HEK293T (cell line): ENCODE measurements around the gene PEX14.

Experiments
- CTCF ChIA-PET: fragments of 350-600 bp; formaldehyde crosslinking; extraction: SDS; loops from one replicate; lab custom pipeline; 2021; ENCODE audit warnings: antibody characterized with exemption, inconsistent platforms; lab: Yijun Ruan, JAX
- POLR2A ChIA-PET: fragments of 350-600 bp; formaldehyde crosslinking; extraction: SDS; loops from one replicate; lab custom pipeline; 2020; ENCODE audit warnings: antibody characterized with exemption, inconsistent platforms; lab: Yijun Ruan, JAX
- DNase-seq: peaks from one replicate; pipeline ENCODE4 v3.0.0; 2012; ENCODE audit warnings: mixed read lengths; ENCODE audit errors: extremely low spot score
- ARNT ChIP-seq: fragments of 450-650 bp; IDR thresholded peaks from 2 replicates; pipeline ENCODE4 v1.6.1; 2017; ENCODE audit warnings: mild to moderate bottlenecking
- BHLHE40 ChIP-seq: fragments of 450-650 bp; IDR thresholded peaks from 2 replicates; pipeline ENCODE4 v1.6.1; 2016; ENCODE audit warnings: mild to moderate bottlenecking, moderate library complexity, borderline replicate concordance
- CTBP1 ChIP-seq: fragments of 450-650 bp; IDR thresholded peaks from 2 replicates; pipeline ENCODE4 v1.6.1; 2016; ENCODE audit warnings: borderline replicate concordance
- ELF4 ChIP-seq: fragments of 450-650 bp; IDR thresholded peaks from 2 replicates; pipeline ENCODE4 v1.6.1; 2017; ENCODE audit warnings: antibody characterized with exemption
- FOXA1 ChIP-seq: fragments of 450-650 bp; IDR thresholded peaks from 2 replicates; pipeline ENCODE4 v1.6.1; 2016; ENCODE audit warnings: mild to moderate bottlenecking
- FOXK2 ChIP-seq: fragments of 450-650 bp; IDR thresholded peaks from 2 replicates; pipeline ENCODE4 v1.6.1; 2016; ENCODE audit warnings: mild to moderate bottlenecking
- FOXM1 ChIP-seq: fragments of 450-650 bp; IDR thresholded peaks from 2 replicates; pipeline ENCODE4 v1.6.1; 2017; ENCODE audit warnings: mild to moderate bottlenecking, borderline replicate concordance
- HDGF ChIP-seq: fragments of 450-650 bp; IDR thresholded peaks from 2 replicates; pipeline ENCODE4 v1.6.1; 2017; ENCODE audit warnings: antibody characterized with exemption, borderline replicate concordance
- L3MBTL2 ChIP-seq: fragments of 450-650 bp; conservative IDR thresholded peaks from 2 replicates; pipeline ENCODE4 v1.6.1; 2016; ENCODE audit warnings: mild to moderate bottlenecking
- LEF1 ChIP-seq: fragments of 450-650 bp; IDR thresholded peaks from 2 replicates; pipeline ENCODE4 v1.6.1; 2017; ENCODE audit warnings: mild to moderate bottlenecking, borderline replicate concordance
- NFRKB ChIP-seq: fragments of 450-650 bp; IDR thresholded peaks from 2 replicates; pipeline ENCODE4 v1.6.1; 2016; ENCODE audit warnings: mild to moderate bottlenecking, moderate library complexity
- PKNOX1 ChIP-seq: fragments of 450-650 bp; IDR thresholded peaks from 2 replicates; pipeline ENCODE4 v1.6.1; 2016
- SP1 ChIP-seq: fragments of 450-650 bp; IDR thresholded peaks from 2 replicates; pipeline ENCODE4 v1.6.1; 2017
- SUZ12 ChIP-seq: fragments of 450-650 bp; IDR thresholded peaks from 2 replicates; pipeline ENCODE4 v1.6.1; 2016; ENCODE audit warnings: mild to moderate bottlenecking
- TARDBP ChIP-seq: fragments of 450-650 bp; IDR thresholded peaks from 2 replicates; pipeline ENCODE4 v1.6.1; 2016
- ZNF384 ChIP-seq: fragments of 450-650 bp; IDR thresholded peaks from 2 replicates; pipeline ENCODE4 v1.6.1; 2016

The PEX14 gene

GRCh38 chr1:10639011-10639774, 164.4 kb downstream of the PEX14 start:
- CTCF ChIA-PET = no interaction called here
- DNase-seq = no peak
- no peak for TF ChIP-seq FOXM1
- no peak for TF ChIP-seq SP1
- no peak for TF ChIP-seq PKNOX1
- TF ChIP-seq TARDBP = no peak
- no peak for TF ChIP-seq FOXA1
- no peak for TF ChIP-seq L3MBTL2
- TF ChIP-seq ZNF384 = no peak
- no peak for TF ChIP-seq LEF1
- no peak for TF ChIP-seq SUZ12
- TF ChIP-seq NFRKB = no peak
- no peak for TF ChIP-seq BHLHE40
- no peak for TF ChIP-seq CTBP1
- TF ChIP-seq HDGF = no peak
- no peak for TF ChIP-seq ARNT
- TF ChIP-seq FOXK2 = no peak
- no peak for TF ChIP-seq ELF4
- POLR2A ChIA-PET = no interaction called here

DNA sequence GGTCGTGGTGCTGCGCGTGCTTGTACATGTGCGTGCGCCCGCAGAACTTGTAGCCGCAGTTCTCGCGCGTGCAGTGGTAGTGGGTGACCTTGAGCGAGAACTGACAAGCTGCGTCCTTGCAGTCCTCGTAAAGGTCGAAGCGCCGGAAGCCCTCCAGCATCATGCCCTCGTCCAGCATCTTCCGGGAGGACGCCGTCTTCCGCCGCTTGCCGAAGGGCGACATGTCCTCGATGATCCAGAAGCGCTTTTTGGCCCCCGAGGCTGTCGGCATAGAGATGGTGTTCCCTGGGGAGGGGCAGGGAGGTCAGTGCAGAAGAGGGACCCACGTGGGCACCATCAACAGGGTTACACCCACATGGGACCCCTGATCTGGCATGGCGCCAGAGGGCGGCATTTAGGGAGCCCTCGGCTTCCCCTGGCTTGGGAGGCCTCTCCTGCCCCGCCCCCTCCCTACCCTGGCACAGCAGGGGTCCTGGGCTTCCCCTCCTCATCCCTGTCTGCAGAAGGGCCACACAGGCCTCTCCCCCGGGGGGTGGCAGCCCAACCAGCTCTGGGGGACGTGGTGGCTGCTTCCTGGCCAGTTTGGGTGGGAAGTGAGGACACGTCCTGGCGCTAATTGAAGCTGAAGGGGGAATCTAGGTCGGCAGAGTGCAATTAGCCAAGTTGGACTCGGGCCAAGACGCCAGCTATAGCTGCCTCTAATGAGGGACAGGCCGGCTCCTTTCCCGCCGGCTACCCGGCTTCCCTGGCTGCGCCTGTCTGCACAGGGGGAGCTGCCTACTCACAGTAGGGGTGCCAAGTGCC, 165.2 kb downstream of the PEX14 start:
- TF ChIP-seq L3MBTL2 (no peak), NFRKB (no peak), FOXM1 (no peak), LEF1 (no peak), FOXK2 (no peak), ZNF384 (no peak), CTBP1 (no peak), TARDBP (no peak)
- ChIA-PET POLR2A (no interaction called here), CTCF (interaction anchor here (0.6 kb wide), 1 partner anchor 78 kb away, joined by 3 read pairs; no protein-coding TSS in a partner anchor)
- peak; percentile 35 for DNase-seq

- no peak for DNase-seq
- TF ChIP-seq ELF4 (no peak), ZNF384 (no peak), HDGF (no peak), PKNOX1 (no peak)
- ChIA-PET POLR2A (no interaction called here), CTCF (no interaction called here)
Measured at GRCh38 chr1:10640843-10641553, 166.2 kb downstream of the PEX14 start.

GRCh38 chr1:10641976-10642375, 167.2 kb downstream of the PEX14 start:
- ChIA-PET POLR2A (no interaction called here), CTCF (no interaction called here)
- no peak for DNase-seq
- TF ChIP-seq ZNF384 = no peak
- TF ChIP-seq SP1 = no peak
- TF ChIP-seq ARNT = no peak
- no peak for TF ChIP-seq CTBP1
- TF ChIP-seq NFRKB = no peak
- no peak for TF ChIP-seq FOXA1
- no peak for TF ChIP-seq BHLHE40
- TF ChIP-seq SUZ12 = no peak
- no peak for TF ChIP-seq FOXK2
- TF ChIP-seq TARDBP = no peak
- TF ChIP-seq L3MBTL2 = no peak
- no peak for TF ChIP-seq PKNOX1
- no peak for TF ChIP-seq HDGF

DNA sequence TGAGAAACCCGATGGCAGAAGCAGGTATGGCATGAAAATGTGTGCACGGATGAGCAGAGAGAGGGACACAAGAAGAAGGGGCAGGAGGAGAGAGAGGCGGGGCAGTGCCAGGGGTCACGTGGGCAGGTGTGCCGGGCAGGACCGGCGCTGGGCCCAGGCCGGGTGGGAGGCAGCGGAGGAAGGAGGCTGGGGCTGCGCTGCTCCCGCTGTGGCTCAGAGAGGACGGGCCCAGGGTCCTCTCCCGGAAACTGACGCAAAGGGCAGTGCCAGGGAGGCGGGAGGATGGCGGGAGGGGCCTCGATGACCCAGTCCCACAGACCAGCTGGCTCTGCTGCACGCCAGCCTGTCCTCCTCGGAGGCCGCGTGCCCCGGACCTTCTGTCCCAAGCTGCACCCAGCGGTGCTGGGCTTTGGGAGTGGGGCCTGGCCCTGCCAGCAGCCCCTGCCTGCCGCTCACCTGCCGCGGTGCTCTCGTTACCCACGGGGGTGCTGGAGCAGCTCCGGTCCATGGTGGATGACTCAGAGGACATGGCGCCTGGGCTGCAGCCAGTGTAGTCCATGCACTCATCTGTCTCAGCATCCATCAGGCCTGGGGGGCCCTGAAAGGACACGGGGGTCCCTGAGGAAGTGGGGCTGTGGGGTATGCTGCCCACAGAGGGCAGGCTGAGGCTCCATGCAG, 167.8 kb downstream of the PEX14 start:
- CTCF ChIA-PET = no interaction called here
- TF ChIP-seq ARNT = no peak
- no peak for TF ChIP-seq L3MBTL2
- no peak for TF ChIP-seq FOXM1
- TF ChIP-seq ZNF384 = no peak
- no peak for TF ChIP-seq LEF1
- no peak for TF ChIP-seq PKNOX1
- TF ChIP-seq HDGF = no peak
- TF ChIP-seq SUZ12 = no peak
- TF ChIP-seq TARDBP = no peak
- no peak for TF ChIP-seq CTBP1
- no peak for TF ChIP-seq NFRKB
- TF ChIP-seq SP1 = no peak
- no peak for TF ChIP-seq FOXA1
- POLR2A ChIA-PET = no interaction called here
- DNase-seq = no peak
